ENCODE data around the gene PIEZO2. TPM values are rescaled to one million over a fixed set of nuclear protein-coding genes. Genes with fewer than 3 reads are reported as not detected.

PIEZO2 gene
- total RNA-seq, 2 experiments from 2014 or later, result not detected

GRCh38 chr18:10973567-10974203 is 175.7 kb downstream of the PIEZO2 start:
- H3K27ac Mint-ChIP-seq, result no peak overlapping the region
- POLR2A ChIA-PET, result no interaction called here
- H3K27me3 Mint-ChIP-seq, result no peaks in the 10 kb centered on the region
- H3K4me3 Mint-ChIP-seq, result no peak overlapping the region
- no peaks in the 10 kb centered on the region for H3K4me1 Mint-ChIP-seq
- no peak for DNase-seq
- no peaks in the 10 kb centered on the region for H3K36me3 Mint-ChIP-seq (ENCODE audit: low read depth)
- CTCF ChIA-PET, result no interaction called here
- no peaks in the 10 kb centered on the region for H3K9me3 Mint-ChIP-seq

GRCh38 chr18:10971717-10972116 is 177.7 kb downstream of the PIEZO2 start:
- Mint-ChIP-seq H3K27me3 (no peaks in the 10 kb centered on the region), H3K27ac (no peak overlapping the region), H3K36me3 (ENCODE audit: low read depth) (no peaks in the 10 kb centered on the region), H3K4me3 (no peak overlapping the region), H3K9me3 (no peaks in the 10 kb centered on the region), H3K4me1 (no peaks in the 10 kb centered on the region)
- CTCF ChIA-PET, result no interaction called here
- POLR2A ChIA-PET, result no interaction called here
- DNase-seq, result no peak

- no peaks in the 10 kb centered on the region for H3K27me3 Mint-ChIP-seq
- no peak for DNase-seq
- H3K9me3 Mint-ChIP-seq, result peaks cover 3% of the 10 kb centered on the region
- H3K4me1 Mint-ChIP-seq, result no peaks in the 10 kb centered on the region
- H3K36me3 Mint-ChIP-seq (ENCODE audit: low read depth), result no peaks in the 10 kb centered on the region
- no peak overlapping the region for H3K4me3 Mint-ChIP-seq
- ChIA-PET POLR2A (no interaction called here), CTCF (no interaction called here)
- no peak overlapping the region for H3K27ac Mint-ChIP-seq
Observed at GRCh38 chr18:10965119-10965518, 184.2 kb downstream of the PIEZO2 start.

- H3K27me3 Mint-ChIP-seq, result no peaks in the 10 kb centered on the region
Observed at GRCh38 chr18:10953672-10954071, 195.7 kb downstream of the PIEZO2 start.

GRCh38 chr18:10951631-10952544 is 197.5 kb downstream of the PIEZO2 start:
- Mint-ChIP-seq H3K27me3 (no peaks in the 10 kb centered on the region), H3K9me3 (no peaks in the 10 kb centered on the region), H3K36me3 (ENCODE audit: low read depth) (no peaks in the 10 kb centered on the region), H3K27ac (no peak overlapping the region), H3K4me1 (no peaks in the 10 kb centered on the region), H3K4me3 (no peak overlapping the region)
- ChIA-PET POLR2A (no interaction called here), CTCF (no interaction called here)
- no peak for DNase-seq

More at GRCh38 chr18:10953672-10954071, 195.7 kb downstream of the PIEZO2 start:
- CTCF ChIA-PET, result no interaction called here
- no peaks in the 10 kb centered on the region for H3K36me3 Mint-ChIP-seq (ENCODE audit: low read depth)
- H3K27ac Mint-ChIP-seq, result no peak overlapping the region
- no peak for DNase-seq
- no peaks in the 10 kb centered on the region for H3K4me1 Mint-ChIP-seq
- H3K9me3 Mint-ChIP-seq, result peaks cover 3% of the 10 kb centered on the region
- POLR2A ChIA-PET, result no interaction called here
- no peak overlapping the region for H3K4me3 Mint-ChIP-seq

GRCh38 chr18:10950876-10951630 is 198.3 kb downstream of the PIEZO2 start:
- H3K27me3 Mint-ChIP-seq, result no peaks in the 10 kb centered on the region
- no peaks in the 10 kb centered on the region for H3K4me1 Mint-ChIP-seq
- no peak for DNase-seq
- POLR2A ChIA-PET, result no interaction called here
- peaks cover 3% of the 10 kb centered on the region for H3K9me3 Mint-ChIP-seq
- no peak overlapping the region for H3K27ac Mint-ChIP-seq
- CTCF ChIA-PET, result no interaction called here
- no peak overlapping the region for H3K4me3 Mint-ChIP-seq
- no peaks in the 10 kb centered on the region for H3K36me3 Mint-ChIP-seq (ENCODE audit: low read depth)

- no peaks in the 10 kb centered on the region for H3K27me3 Mint-ChIP-seq
- H3K27ac Mint-ChIP-seq, result no peak overlapping the region
- ChIA-PET CTCF (no interaction called here), POLR2A (no interaction called here)
- H3K36me3 Mint-ChIP-seq (ENCODE audit: low read depth), result no peaks in the 10 kb centered on the region
- no peak overlapping the region for H3K4me3 Mint-ChIP-seq
- DNase-seq, result no peak
- peaks cover 10% of the 10 kb centered on the region for H3K9me3 Mint-ChIP-seq
- H3K4me1 Mint-ChIP-seq, result no peaks in the 10 kb centered on the region
Observed at GRCh38 chr18:10950080-10950875, 199.1 kb downstream of the PIEZO2 start.

- H3K27me3 Mint-ChIP-seq, result no peaks in the 10 kb centered on the region
- H3K9me3 Mint-ChIP-seq, result peaks cover 16% of the 10 kb centered on the region
- H3K4me3 Mint-ChIP-seq, result no peak overlapping the region
- no peak for DNase-seq
- no peaks in the 10 kb centered on the region for H3K36me3 Mint-ChIP-seq (ENCODE audit: low read depth)
- ChIA-PET POLR2A (no interaction called here), CTCF (no interaction called here)
- no peak overlapping the region for H3K27ac Mint-ChIP-seq
- H3K4me1 Mint-ChIP-seq, result no peaks in the 10 kb centered on the region
Observed at GRCh38 chr18:10949655-10950054, 199.7 kb downstream of the PIEZO2 start.

- no peak overlapping the region for H3K27ac Mint-ChIP-seq
- H3K4me1 Mint-ChIP-seq, result no peaks in the 10 kb centered on the region
- CTCF ChIA-PET, result no interaction called here
- no peaks in the 10 kb centered on the region for H3K36me3 Mint-ChIP-seq (ENCODE audit: low read depth)
- H3K27me3 Mint-ChIP-seq, result no peaks in the 10 kb centered on the region
- DNase-seq, result no peak
- POLR2A ChIA-PET, result no interaction called here
- peaks cover 22% of the 10 kb centered on the region for H3K9me3 Mint-ChIP-seq
- H3K4me3 Mint-ChIP-seq, result no peak overlapping the region
Observed at GRCh38 chr18:10948421-10948820, 200.9 kb downstream of the PIEZO2 start.

- H3K36me3 Mint-ChIP-seq (ENCODE audit: low read depth), result no peaks in the 10 kb centered on the region
- H3K4me3 Mint-ChIP-seq, result no peak overlapping the region
- H3K9me3 Mint-ChIP-seq, result peaks cover 32% of the 10 kb centered on the region
- H3K27me3 Mint-ChIP-seq, result no peaks in the 10 kb centered on the region
- ChIA-PET POLR2A (no interaction called here), CTCF (no interaction called here)
- DNase-seq, result no peak
- no peaks in the 10 kb centered on the region for H3K4me1 Mint-ChIP-seq
- H3K27ac Mint-ChIP-seq, result no peak overlapping the region
Observed at GRCh38 chr18:10946058-10946457, 203.3 kb downstream of the PIEZO2 start.

- Mint-ChIP-seq H3K9me3 (peaks cover 32% of the 10 kb centered on the region), H3K36me3 (ENCODE audit: low read depth) (no peaks in the 10 kb centered on the region), H3K4me1 (no peaks in the 10 kb centered on the region), H3K27me3 (no peaks in the 10 kb centered on the region), H3K27ac (no peak overlapping the region), H3K4me3 (no peak overlapping the region)
- no peak for DNase-seq
- CTCF ChIA-PET, result no interaction called here
- POLR2A ChIA-PET, result no interaction called here
Observed at GRCh38 chr18:10942998-10943397, 206.4 kb downstream of the PIEZO2 start.

GRCh38 chr18:10939822-10940221 is 209.5 kb downstream of the PIEZO2 start:
- peaks cover 18% of the 10 kb centered on the region for H3K9me3 Mint-ChIP-seq
- H3K4me3 Mint-ChIP-seq, result no peak overlapping the region
- H3K27me3 Mint-ChIP-seq, result no peaks in the 10 kb centered on the region
- H3K36me3 Mint-ChIP-seq (ENCODE audit: low read depth), result no peaks in the 10 kb centered on the region
- no peak overlapping the region for H3K27ac Mint-ChIP-seq
- no peak for DNase-seq
- no peaks in the 10 kb centered on the region for H3K4me1 Mint-ChIP-seq
- POLR2A ChIA-PET, result no interaction called here
- CTCF ChIA-PET, result no interaction called here

Measured in activated CD4-positive, alpha-beta memory T cell treated with anti-CD3 and anti-CD28 coated beads, Interleukin-2, amount 10 ng/mL, durations not matched to agents 7 days and 5 days (primary cell).